ENCODE measurements around the gene SMIM9.
A peak's percentile ranks its signal among the peaks of the same experiment; 100 is the strongest.
"Not testable (repeated sequence)": the region's sequence is repeated elsewhere in the genome, so short reads cannot be mapped to it uniquely, and the experiment has no call there.

SMIM9 gene

GRCh38 chrX:154834562-154834961, at the start of gene SMIM9:
TSS of gene SMIM9 (minus strand) at chrX:154834662. CDS start at chrX:154830856, 3,806 bp downstream.
- no peak for DNase-seq

GRCh38 chrX:154884069-154884468, 49.6 kb upstream of the SMIM9 start:
- not testable (repeated sequence) for DNase-seq

- no peak for DNase-seq
Observed at GRCh38 chrX:154873329-154873728, 38.9 kb upstream of the SMIM9 start.

- not testable (repeated sequence) for DNase-seq
Observed at GRCh38 chrX:154868522-154868921, 34.1 kb upstream of the SMIM9 start.

GRCh38 chrX:154855256-154855655, 20.8 kb upstream of the SMIM9 start:
- DNase-seq: no peak

GRCh38 chrX:154850957-154851611, 16.6 kb upstream of the SMIM9 start:
- DNase-seq: no peak

- peak in 1 of 2 donors; percentile 2 for DNase-seq
Observed at GRCh38 chrX:154840856-154841255, 6.4 kb upstream of the SMIM9 start.

- no peak for DNase-seq
Observed at GRCh38 chrX:154836163-154836562, 1.7 kb upstream of the SMIM9 start.

GRCh38 chrX:154833746-154834274, 652 bp downstream of the SMIM9 start:
- no peak for DNase-seq

- DNase-seq: no peak
Observed at GRCh38 chrX:154829926-154830442, 4.5 kb downstream of the SMIM9 start.

- DNase-seq: no peak
Observed at GRCh38 chrX:154829134-154829533, 5.3 kb downstream of the SMIM9 start.

- no peak for DNase-seq
Observed at GRCh38 chrX:154828016-154828408, 6.5 kb downstream of the SMIM9 start.

- DNase-seq: peak; percentile 2 to 4
Observed at GRCh38 chrX:154827194-154828015, 7.1 kb downstream of the SMIM9 start.

GRCh38 chrX:154825586-154825985, 8.9 kb downstream of the SMIM9 start:
- DNase-seq: not testable (repeated sequence)

- DNase-seq: no peak
Observed at GRCh38 chrX:154824638-154825037, 9.8 kb downstream of the SMIM9 start.

- no peak for DNase-seq
Observed at GRCh38 chrX:154822029-154822428, 12.4 kb downstream of the SMIM9 start.

GRCh38 chrX:154821523-154821922, 12.9 kb downstream of the SMIM9 start:
- DNase-seq: no peak

GRCh38 chrX:154819771-154820341, 14.6 kb downstream of the SMIM9 start:
- no peak for DNase-seq

GRCh38 chrX:154818916-154819770, 15.3 kb downstream of the SMIM9 start:
- no peak for DNase-seq

GRCh38 chrX:154817048-154817618, 17.3 kb downstream of the SMIM9 start:
- DNase-seq: not testable (repeated sequence)

- DNase-seq: not testable (repeated sequence)
Observed at GRCh38 chrX:154816326-154816898, 18.1 kb downstream of the SMIM9 start.
